Measurements from ENCODE around the gene SPATA32.
"Not testable (repeated sequence)": the region's sequence is repeated elsewhere in the genome, so short reads cannot be mapped to it uniquely, and the experiment has no call there.

SPATA32 gene

GRCh38 chr17:45270828-45271418 is 9.0 kb upstream of the SPATA32 start:
- peak; percentile 50 for DNase-seq

GRCh38 chr17:45269912-45270311 is 8.0 kb upstream of the SPATA32 start:
- DNase-seq: peak; percentile 24

GRCh38 chr17:45267436-45268055 is 5.7 kb upstream of the SPATA32 start:
- DNase-seq: no peak

DNA sequence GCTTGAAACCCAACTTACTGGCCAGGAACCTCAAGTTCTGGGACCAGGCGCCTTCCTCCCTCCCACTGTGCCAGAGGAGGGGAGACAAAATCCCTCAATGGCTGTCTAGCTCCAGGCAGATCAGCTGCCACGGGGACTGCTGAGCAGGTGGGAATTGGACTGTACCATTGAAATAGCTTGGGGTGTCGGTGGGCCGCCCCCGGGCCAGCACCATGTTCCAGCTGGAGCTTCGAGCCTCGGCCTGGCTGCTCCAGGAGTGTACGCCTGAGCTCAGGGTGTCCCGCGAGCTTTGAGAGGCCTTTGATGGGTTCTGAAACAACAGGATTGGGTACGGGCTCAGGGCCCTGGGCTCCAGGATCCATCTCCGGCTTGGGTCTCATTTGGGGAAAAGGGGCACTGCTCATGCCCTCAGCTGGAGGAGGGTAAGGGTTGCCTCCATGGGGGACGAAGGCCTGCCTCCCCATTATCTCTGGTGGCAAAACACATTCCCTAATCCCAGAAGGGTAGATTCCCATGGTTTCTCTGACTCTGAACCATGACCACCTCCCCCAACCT is 4.6 kb upstream of the SPATA32 start:
- DNase-seq: no peak

DNA sequence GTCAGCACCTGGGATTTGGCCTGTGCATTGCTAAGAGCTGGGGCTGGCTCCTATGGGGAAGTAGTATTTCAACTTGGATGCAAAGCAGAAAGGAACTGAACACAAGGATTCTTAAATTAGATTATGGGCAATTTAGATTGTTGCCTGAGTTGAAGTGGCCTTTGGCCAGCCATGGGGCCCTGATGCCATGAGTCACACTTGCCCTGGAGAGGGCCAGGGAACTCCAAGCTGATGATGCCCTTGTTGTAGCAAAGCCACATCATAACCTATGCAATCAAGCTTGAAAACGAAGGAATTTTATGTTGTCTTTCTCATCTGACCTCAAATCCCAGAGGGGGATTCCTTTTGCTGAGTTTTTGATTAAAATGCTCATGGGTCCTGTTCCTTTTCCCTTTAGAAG is 3.9 kb upstream of the SPATA32 start:
- no peak for DNase-seq

- no peak for DNase-seq
These were observed 3.1 kb upstream of the SPATA32 start for GRCh38 chr17:45264988-45265387.

DNA sequence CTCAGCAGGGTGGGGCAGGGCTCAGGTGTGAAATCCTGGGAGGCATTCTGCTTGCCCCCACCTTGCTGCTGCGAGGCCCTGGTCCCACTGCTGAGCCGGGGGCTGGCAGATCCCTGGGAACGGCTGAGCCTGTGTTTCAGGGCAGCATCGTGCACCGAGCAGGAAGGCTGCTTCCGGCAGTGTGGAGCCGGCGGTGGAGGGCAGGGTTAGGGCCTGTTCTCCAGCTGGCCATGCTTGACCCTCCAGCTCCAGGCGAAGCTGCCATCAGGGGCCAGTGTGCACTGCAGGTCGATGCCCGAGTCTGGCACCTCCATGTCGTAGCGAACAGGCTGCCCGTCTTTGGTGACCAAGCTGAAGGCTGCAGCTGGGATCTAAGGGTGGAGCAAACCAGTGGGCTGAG is 2.5 kb upstream of the SPATA32 start:
- no peak for DNase-seq

DNA sequence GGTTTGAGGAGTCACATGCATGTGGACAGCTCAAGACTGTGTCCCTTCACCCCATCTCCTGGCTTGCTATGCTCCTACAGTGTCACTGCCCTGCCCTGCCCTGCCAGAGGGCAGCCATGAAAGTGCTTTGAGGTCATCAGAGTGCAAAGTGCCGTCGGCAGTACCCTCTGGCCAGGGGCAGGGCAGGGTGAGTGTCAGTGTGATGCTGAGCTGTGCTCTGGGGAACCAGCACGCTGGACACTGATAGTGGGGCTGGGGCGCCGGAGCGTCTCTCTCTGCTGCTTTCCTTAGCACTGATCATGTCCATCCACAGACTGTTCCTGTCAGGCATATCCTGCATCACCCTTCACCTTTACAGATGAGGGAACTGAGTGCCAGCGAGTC is 1.6 kb upstream of the SPATA32 start:
- DNase-seq: no peak

DNA sequence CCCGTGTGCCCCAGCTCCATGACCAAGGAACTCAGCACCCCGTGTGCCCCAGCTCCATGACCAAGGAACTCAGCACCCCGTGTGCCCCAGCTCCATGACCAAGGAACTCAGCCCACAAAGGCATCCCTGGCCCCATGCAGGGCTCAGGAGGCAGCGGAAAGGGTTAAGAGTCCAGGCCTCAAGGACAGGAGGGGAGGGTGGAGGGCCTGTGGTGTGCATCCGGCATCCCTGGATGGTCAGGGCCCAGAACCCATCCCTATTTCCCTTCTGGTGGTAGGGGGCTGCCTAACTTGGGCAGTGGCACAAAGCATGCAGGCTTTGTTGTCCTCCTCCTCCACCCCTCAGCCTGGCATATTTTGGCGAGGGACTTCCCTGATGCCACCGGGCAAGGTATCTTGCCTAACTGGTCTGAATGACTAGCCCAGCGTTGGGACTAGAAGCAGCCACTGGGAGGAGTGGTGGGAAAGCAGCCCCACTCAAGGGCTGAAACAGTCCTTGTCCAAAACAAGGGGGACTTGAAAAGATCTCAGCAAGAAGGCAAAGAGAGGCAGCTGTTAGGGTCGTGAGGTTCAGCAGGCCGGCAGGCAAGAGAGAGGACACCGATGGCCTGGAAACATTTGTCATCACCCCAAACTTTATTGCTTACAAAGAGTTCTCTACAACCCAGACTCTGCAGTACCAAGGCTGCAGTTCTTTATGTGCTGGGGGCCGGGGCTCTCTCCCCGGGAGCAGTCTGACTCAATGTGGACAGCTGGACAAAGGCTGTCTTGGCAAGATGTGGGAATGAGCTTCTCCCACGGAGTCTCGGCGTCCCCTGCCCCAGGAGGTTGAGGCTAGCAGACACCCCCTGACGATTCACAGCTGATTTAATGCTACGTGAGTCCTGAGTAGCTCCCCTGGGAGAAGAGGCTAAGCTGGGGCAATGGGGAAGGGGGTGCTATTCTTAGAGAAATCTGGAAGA is 902 bp upstream of the SPATA32 start:
- no peak for DNase-seq

DNA sequence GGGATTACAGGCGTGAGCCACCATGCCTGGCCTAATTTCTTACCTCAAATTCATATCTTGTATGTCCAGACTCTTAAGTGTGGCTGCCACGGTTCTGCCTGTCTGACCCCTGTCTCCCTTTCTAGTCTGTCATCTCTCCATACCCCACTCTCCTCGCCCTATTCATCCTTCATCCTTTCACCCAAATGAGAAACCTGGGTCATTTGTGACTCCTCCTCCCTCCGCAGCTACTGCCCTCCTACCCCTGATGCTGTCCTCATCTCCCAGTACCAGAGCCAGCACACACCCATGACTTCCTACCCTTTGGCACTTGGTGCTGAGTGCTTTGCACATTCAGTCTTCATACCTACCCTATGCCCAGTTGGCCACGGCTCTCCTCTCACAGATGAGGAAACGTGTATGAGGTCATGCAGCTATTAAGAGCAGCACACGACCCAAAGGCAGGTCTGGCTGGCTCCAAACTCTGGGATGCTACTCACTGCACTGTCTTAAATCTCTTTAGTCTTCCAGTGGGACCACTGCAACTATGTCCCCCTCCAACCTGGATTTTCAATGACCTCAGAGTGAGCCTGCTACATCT is 1.6 kb downstream of the SPATA32 start:
- DNase-seq: no peak

GRCh38 chr17:45258981-45259380 is 2.9 kb downstream of the SPATA32 start:
- DNase-seq: no peak

GRCh38 chr17:45257115-45257514 is 4.8 kb downstream of the SPATA32 start:
- no peak for DNase-seq

GRCh38 chr17:45256114-45256966 is 5.6 kb downstream of the SPATA32 start:
- DNase-seq: peak; percentile 25

- DNase-seq: no peak
These were observed 6.5 kb downstream of the SPATA32 start for GRCh38 chr17:45255358-45255757.

DNA sequence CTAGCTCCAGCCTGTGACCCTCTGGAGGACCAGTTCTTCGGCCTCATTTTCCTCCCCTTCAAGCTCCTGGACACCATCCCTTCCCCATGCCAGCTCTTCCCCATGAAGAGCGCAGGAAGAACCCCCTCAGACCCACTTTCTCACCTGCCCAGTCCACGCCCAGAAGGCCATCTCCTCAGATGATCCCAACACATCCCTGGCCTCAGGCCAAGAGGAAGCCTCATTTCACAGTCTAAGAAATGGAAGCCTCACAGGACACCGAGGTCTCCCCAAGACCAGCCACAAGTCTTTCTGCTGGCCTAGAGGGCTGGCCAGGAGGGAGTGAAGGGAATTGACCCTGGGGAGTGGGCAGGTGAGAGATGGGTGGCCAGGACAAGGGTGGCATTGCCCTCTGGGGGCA is 8.0 kb downstream of the SPATA32 start:
- DNase-seq: no peak

DNA sequence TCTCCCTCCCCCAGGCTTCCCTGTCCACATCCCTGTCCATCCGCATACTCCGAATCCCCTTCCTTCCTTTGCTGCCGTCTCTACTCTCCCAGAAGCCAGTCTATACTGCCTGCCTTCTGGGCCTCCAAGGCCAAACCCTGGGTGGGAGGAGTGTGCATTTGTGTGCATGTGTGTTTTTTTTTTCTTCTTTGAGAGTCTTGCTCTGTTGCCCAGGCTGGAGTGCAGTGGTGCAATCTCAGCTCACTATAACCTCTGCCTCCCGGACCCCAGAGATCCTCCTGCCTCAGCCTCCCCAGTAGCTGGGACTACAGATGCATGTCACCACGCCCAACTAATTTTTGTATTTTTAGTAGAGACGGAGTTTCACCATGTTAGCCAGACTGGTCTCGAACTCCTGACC is 8.7 kb downstream of the SPATA32 start:
- not testable (repeated sequence) for DNase-seq

DNA sequence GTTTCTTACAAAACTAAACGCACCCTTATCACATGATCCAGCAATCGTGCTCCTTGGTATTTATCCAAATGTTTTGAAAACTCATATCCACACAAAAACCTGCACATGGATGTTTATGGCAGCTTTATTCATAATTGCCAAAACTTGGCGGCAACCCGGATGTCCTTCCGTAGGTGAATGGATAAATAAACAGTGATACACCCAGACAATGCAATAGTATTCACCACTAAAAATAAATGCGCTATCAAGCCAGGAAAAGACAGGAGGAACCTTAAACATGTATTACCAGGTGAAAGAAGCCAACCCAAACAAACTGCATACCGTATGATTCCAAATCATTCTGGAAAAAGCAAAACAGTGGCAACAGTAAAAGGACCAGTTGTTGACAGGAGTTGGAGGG is 10.0 kb downstream of the SPATA32 start:
- no peak for DNase-seq

GRCh38 chr17:45248132-45248957 is 13.5 kb downstream of the SPATA32 start:
- DNase-seq: peak; percentile 80

GRCh38 chr17:45247429-45248131 is 14.3 kb downstream of the SPATA32 start:
- peak; percentile 96 for DNase-seq

- no peak for DNase-seq
These were observed 14.9 kb downstream of the SPATA32 start for GRCh38 chr17:45246861-45247428.

All from activated naive CD4-positive, alpha-beta T cell treated with Interleukin-2 at 50 U/mL for 16 hours (primary cell).